ENCODE results near the gene DUSP7.

The DUSP7 gene

DNA sequence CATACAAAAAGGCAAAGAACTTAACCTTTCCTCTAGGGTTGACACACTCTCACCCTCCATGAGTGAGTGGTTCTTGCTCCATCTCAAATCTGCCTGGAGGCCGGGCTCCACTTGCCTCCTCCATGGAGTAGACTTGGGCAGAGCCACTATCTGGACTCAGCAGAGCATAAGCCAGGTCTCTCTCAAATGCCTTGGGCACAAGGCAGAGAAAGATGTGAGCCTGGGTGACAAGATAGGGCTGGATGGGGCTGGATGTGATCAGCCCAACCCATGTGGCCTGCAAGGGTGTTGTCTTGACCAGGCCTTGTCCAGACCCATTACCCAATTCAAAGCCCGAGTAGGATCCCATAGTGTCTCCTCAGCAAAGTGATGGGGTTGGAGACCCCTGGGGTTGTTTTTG is 56.5 kb downstream of the DUSP7 start:
- Histone ChIP-seq H3K4me3 (no peak overlapping the region), H3K27ac (no peak overlapping the region)
- no peak for DNase-seq (ENCODE audit: low spot score)
- TF ChIP-seq, protein P1, sequence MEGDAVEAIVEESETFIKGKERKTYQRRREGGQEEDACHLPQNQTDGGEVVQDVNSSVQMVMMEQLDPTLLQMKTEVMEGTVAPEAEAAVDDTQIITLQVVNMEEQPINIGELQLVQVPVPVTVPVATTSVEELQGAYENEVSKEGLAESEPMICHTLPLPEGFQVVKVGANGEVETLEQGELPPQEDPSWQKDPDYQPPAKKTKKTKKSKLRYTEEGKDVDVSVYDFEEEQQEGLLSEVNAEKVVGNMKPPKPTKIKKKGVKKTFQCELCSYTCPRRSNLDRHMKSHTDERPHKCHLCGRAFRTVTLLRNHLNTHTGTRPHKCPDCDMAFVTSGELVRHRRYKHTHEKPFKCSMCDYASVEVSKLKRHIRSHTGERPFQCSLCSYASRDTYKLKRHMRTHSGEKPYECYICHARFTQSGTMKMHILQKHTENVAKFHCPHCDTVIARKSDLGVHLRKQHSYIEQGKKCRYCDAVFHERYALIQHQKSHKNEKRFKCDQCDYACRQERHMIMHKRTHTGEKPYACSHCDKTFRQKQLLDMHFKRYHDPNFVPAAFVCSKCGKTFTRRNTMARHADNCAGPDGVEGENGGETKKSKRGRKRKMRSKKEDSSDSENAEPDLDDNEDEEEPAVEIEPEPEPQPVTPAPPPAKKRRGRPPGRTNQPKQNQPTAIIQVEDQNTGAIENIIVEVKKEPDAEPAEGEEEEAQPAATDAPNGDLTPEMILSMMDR (IDR thresholded peaks at IDR 0.05): no peak

Data from coronary artery (tissue), 2 donors.